ENCODE data around the gene IL32.

Gene IL32

GRCh38 chr16:3112058-3112880, 46.8 kb downstream of the IL32 start, which contains the start of gene ZNF205 (continued):
- TF ChIP-seq ZNF596 (tag by site-specific recombination; IDR thresholded peaks at IDR 0.05) (no peak), REPIN1 (tag by site-specific recombination; IDR thresholded peaks at IDR 0.05; ENCODE audit: low read depth) (no peak), ZNF138 (tag by site-specific recombination; IDR thresholded peaks at IDR 0.05; ENCODE audit: borderline replicate concordance) (no peak), SP2 (tag by site-specific recombination; IDR thresholded peaks at IDR 0.05) (peak; percentile 78), ZNF398 (tag by site-specific recombination; IDR thresholded peaks at IDR 0.05) (peak; percentile 98), ZFP69B (tag by site-specific recombination; IDR thresholded peaks at IDR 0.05) (0 out of 2 replicates have a peak, but pooled peaks have one; percentile 36), ZNF354C (tag by site-specific recombination; IDR thresholded peaks at IDR 0.05; ENCODE audit: borderline replicate concordance, low read depth) (no peak), ZNF426 (tag by site-specific recombination; IDR thresholded peaks at IDR 0.05) (no peak), ZNF501 (tag by site-specific recombination; IDR thresholded peaks at IDR 0.05) (peak; percentile 79; the same call in 1 of the 2 replicates), ZNF830 (tag by site-specific recombination; IDR thresholded peaks at IDR 0.05; ENCODE audit: low read depth) (no peak), ZNF473 (tag by site-specific recombination; IDR thresholded peaks at IDR 0.05) (no peak), ZNF324 (tag by site-specific recombination; IDR thresholded peaks at IDR 0.05) (0 out of 2 replicates have a peak, but pooled peaks have one; percentile 66), PBX3 (CRISPR knock-in tag; IDR thresholded peaks at IDR 0.05) (no peak), ZNF660 (tag by site-specific recombination; IDR thresholded peaks at IDR 0.05) (peak; percentile 94), ZNF510 (tag by site-specific recombination; IDR thresholded peaks at IDR 0.05; ENCODE audit: insufficient replicate concordance) (no peak), ZNF558 (tag by site-specific recombination; IDR thresholded peaks at IDR 0.05) (no peak), ZNF549 (tag by site-specific recombination; IDR thresholded peaks at IDR 0.05) (no peak), ZNF658 (tag by site-specific recombination; IDR thresholded peaks at IDR 0.05) (no peak), ZNF629 (tag by site-specific recombination; IDR thresholded peaks at IDR 0.05) (peak; percentile 68), ZNF121 (tag by site-specific recombination; IDR thresholded peaks at IDR 0.05) (no peak), ZNF404 (tag by site-specific recombination; IDR thresholded peaks at IDR 0.05) (no peak), ZNF610 (tag by site-specific recombination; IDR thresholded peaks at IDR 0.05; ENCODE audit: borderline replicate concordance) (no peak), ZNF394 (tag by site-specific recombination; IDR thresholded peaks at IDR 0.05; ENCODE audit: borderline replicate concordance) (peak; percentile 69; the same call in 1 of the 2 replicates), ZNF23 (tag by site-specific recombination; IDR thresholded peaks at IDR 0.05; ENCODE audit: borderline replicate concordance) (no peak), ZNF280D (tag by site-specific recombination; IDR thresholded peaks at IDR 0.05) (no peak), PRDM1 (tag by site-specific recombination; IDR thresholded peaks at IDR 0.05) (no peak)
- TF ChIP-seq, protein P1, sequence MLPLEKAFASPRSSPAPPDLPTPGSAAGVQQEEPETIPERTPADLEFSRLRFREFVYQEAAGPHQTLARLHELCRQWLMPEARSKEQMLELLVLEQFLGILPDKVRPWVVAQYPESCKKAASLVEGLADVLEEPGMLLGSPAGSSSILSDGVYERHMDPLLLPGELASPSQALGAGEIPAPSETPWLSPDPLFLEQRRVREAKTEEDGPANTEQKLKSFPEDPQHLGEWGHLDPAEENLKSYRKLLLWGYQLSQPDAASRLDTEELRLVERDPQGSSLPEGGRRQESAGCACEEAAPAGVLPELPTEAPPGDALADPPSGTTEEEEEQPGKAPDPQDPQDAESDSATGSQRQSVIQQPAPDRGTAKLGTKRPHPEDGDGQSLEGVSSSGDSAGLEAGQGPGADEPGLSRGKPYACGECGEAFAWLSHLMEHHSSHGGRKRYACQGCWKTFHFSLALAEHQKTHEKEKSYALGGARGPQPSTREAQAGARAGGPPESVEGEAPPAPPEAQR (tag by site-specific recombination; IDR thresholded peaks at IDR 0.05), result no peak
- TF ChIP-seq, protein P2, sequence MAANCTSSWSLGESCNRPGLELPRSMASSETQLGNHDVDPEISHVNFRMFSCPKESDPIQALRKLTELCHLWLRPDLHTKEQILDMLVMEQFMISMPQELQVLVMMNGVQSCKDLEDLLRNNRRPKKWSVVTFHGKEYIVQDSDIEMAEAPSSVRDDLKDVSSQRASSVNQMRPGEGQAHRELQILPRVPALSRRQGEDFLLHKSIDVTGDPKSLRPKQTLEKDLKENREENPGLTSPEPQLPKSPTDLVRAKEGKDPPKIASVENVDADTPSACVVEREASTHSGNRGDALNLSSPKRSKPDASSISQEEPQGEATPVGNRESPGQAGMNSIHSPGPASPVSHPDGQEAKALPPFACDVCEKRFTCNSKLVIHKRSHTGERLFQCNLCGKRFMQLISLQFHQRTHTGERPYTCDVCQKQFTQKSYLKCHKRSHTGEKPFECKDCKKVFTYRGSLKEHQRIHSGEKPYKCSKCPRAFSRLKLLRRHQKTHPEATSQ (tag by site-specific recombination; IDR thresholded peaks at IDR 0.05), result no peak
- TF ChIP-seq, protein P3, sequence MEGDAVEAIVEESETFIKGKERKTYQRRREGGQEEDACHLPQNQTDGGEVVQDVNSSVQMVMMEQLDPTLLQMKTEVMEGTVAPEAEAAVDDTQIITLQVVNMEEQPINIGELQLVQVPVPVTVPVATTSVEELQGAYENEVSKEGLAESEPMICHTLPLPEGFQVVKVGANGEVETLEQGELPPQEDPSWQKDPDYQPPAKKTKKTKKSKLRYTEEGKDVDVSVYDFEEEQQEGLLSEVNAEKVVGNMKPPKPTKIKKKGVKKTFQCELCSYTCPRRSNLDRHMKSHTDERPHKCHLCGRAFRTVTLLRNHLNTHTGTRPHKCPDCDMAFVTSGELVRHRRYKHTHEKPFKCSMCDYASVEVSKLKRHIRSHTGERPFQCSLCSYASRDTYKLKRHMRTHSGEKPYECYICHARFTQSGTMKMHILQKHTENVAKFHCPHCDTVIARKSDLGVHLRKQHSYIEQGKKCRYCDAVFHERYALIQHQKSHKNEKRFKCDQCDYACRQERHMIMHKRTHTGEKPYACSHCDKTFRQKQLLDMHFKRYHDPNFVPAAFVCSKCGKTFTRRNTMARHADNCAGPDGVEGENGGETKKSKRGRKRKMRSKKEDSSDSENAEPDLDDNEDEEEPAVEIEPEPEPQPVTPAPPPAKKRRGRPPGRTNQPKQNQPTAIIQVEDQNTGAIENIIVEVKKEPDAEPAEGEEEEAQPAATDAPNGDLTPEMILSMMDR (tag by site-specific recombination; IDR thresholded peaks at IDR 0.05), result peak; percentile 42; the same call in 1 of the 2 replicates

Measured in HEK293 (cell line).